ENCODE results near the gene SMARCAL1. TPM values are rescaled to one million over a fixed set of nuclear protein-coding genes. Genes with fewer than 3 reads are reported as not detected.

SMARCAL1 gene
- total and polyA plus RNA-seq, 2 of the 4 experiments (the other 2 are of a cell fraction): 13.6 to 21.0 TPM

DNA sequence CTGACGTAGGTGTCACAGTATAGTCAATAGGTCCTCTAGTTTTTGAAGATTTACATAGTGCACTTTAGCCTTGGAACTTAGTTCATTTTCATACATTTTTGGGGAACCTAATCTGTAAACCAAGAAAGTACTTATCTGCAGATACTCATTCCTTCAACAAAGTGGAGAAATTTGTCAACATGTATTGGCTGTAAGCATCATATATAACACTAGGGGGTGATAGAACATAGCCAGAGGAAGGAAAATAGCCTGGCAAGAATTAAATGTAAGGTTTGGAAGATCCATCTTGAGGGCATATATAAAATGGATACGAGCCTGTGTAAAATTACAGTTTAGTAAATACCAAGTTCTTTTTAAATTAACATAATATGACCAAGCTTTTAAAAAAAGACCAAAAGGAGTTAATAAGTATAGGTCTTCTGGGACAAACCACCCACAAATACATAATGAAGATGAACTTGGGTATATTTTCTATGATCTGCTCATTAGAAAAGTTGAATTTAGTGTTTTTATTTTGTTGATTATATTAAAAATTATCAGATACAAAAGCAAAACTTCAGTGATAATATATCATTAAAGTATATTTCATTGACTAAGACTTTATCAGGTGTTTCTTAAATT is 104.6 kb downstream of the SMARCAL1 start:
- Histone ChIP-seq H4K91ac (ENCODE audit: insufficient read depth, low read depth, low read length) (no peak overlapping the region), H3K79me1 (ENCODE audit: low read depth in 1 of 2, low read length in 2 of 2) (no peaks in the 10 kb centered on the region), H4K5ac (ENCODE audit: low read depth, low read length) (no peak overlapping the region), H4K8ac (ENCODE audit: low read depth in 2 of 2, low read length in 2 of 2) (no peak overlapping the region), H4K20me1 (ENCODE audit: insufficient read depth, low read length) (no peaks in the 10 kb centered on the region), H3K27ac (ENCODE audit: insufficient read depth, low read length) (no peak overlapping the region), H2AFZ (replicated peaks; ENCODE audit: low read length, poor library complexity) (no peak overlapping the region), H2AK5ac (ENCODE audit: low read depth, low read length) (no peak overlapping the region), H2BK120ac (ENCODE audit: low read depth, low read length) (no peak overlapping the region), H3K4ac (ENCODE audit: low read depth, low read length) (no peak overlapping the region), H3K36me3 (ENCODE audit: control insufficient read depth, insufficient read depth, low read length) (no peaks in the 10 kb centered on the region), H3K18ac (ENCODE audit: low read depth, low read length) (no peak overlapping the region), H3K23ac (ENCODE audit: low read depth, low read length) (no peak overlapping the region), H3K4me2 (ENCODE audit: low read depth, low read length) (no peak overlapping the region), H2AK9ac (replicated peaks; ENCODE audit: low read depth, low read length, poor library complexity) (no peak overlapping the region), H3K9me3 (ENCODE audit: control insufficient read depth, insufficient read depth, low read length) (no peaks in the 10 kb centered on the region), H3K27me3 (ENCODE audit: control insufficient read depth, insufficient read depth, low read length) (no peaks in the 10 kb centered on the region), H3K56ac (ENCODE audit: extremely low read depth, insufficient read depth, low read length) (no peak overlapping the region), H2BK20ac (ENCODE audit: low read depth, low read length) (no peak overlapping the region), H2BK15ac (ENCODE audit: low read depth, low read length) (no peak overlapping the region), H3K4me1 (ENCODE audit: control insufficient read depth, insufficient read depth, low read length) (peaks cover 7% of the 10 kb centered on the region), H3K9ac (ENCODE audit: low read depth, low read length) (no peak overlapping the region), H3K4me3 (ENCODE audit: insufficient read depth, low read depth, low read length) (no peak overlapping the region), H3K9me1 (ENCODE audit: insufficient read depth, low read length) (peaks cover 8% of the 10 kb centered on the region), H2BK5ac (ENCODE audit: low read depth, low read length, poor library complexity, severe bottlenecking) (no peak overlapping the region), H3K14ac (replicated peaks; ENCODE audit: low read depth, low read length) (no peak overlapping the region)
- intact Hi-C loops (cut with micrococcal nuclease) (loop anchor here (1.0 to 5.0 kb wide), 3 partner anchors 149 to 1240 kb away; no protein-coding TSS in a partner anchor), dilution Hi-C loops (cut with HindIII; ENCODE audit: low sequenced_read_pairs, unreplicated experiment) (loop anchor here (25.0 kb wide), 2 partner anchors 145 to 995 kb away; no protein-coding TSS in a partner anchor), in situ Hi-C loops (cut with MboI; ENCODE audit: low sequenced_read_pairs) (loop anchor here (5.0 to 25.0 kb wide), 4 partner anchors 150 to 1238 kb away; no protein-coding TSS in a partner anchor)
- CTCF ChIA-PET: interaction anchor here (0.6 to 6.0 kb wide), 4 partner anchors 141 to 295 kb away, joined by 3 to 88 read pairs (median 4); no protein-coding TSS in a partner anchor
- no CpG with 5 or more reads among the region's 2 CpGs for WGBS, 2 experiments (ENCODE audit: extremely low coverage in 2 of 2, insufficient read length in 1 of 2)
- TF ChIP-seq CHD1 (IDR thresholded peaks at IDR 0.05; ENCODE audit: low read depth, low read length): no peak
- peak; percentile 98 for TF ChIP-seq SMC3 (IDR thresholded peaks at IDR 0.05; ENCODE audit: low read depth, low read length)
- TF ChIP-seq BHLHE40 (IDR thresholded peaks at IDR 0.05; ENCODE audit: low read depth, low read length): no peak
- TF ChIP-seq RCOR1 (IDR thresholded peaks at IDR 0.05; ENCODE audit: insufficient replicate concordance, low read length): no peak
- peak; percentile 59; the same call in 1 of the 2 replicates for TF ChIP-seq POLR2A (IDR thresholded peaks at IDR 0.05; ENCODE audit: low read depth, low read length)
- no peak for TF ChIP-seq RFX5 (IDR thresholded peaks at IDR 0.05; ENCODE audit: low read depth, low read length)
- TF ChIP-seq RAD21 (IDR thresholded peaks at IDR 0.05; ENCODE audit: low read length): peak; percentile 99
- TF ChIP-seq NFE2L2 (IDR thresholded peaks at IDR 0.05; ENCODE audit: low read depth, low read length): no peak
- TF ChIP-seq, protein P1, sequence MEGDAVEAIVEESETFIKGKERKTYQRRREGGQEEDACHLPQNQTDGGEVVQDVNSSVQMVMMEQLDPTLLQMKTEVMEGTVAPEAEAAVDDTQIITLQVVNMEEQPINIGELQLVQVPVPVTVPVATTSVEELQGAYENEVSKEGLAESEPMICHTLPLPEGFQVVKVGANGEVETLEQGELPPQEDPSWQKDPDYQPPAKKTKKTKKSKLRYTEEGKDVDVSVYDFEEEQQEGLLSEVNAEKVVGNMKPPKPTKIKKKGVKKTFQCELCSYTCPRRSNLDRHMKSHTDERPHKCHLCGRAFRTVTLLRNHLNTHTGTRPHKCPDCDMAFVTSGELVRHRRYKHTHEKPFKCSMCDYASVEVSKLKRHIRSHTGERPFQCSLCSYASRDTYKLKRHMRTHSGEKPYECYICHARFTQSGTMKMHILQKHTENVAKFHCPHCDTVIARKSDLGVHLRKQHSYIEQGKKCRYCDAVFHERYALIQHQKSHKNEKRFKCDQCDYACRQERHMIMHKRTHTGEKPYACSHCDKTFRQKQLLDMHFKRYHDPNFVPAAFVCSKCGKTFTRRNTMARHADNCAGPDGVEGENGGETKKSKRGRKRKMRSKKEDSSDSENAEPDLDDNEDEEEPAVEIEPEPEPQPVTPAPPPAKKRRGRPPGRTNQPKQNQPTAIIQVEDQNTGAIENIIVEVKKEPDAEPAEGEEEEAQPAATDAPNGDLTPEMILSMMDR (conservative IDR thresholded peaks at IDR 0.05; ENCODE audit: low read depth, low read length): peak; percentile 97
- ATAC-seq (ENCODE audit: low read depth): peak; percentile 73
- peak; percentile 74 for DNase-seq
- no TSS peak for BruUV-seq (replicated peaks)
- POLR2A ChIA-PET (ENCODE audit: unreplicated experiment): no interaction called here

All from IMR-90 (cell line).